ENCODE results near the gene ITSN1.
A peak's percentile ranks its signal among the peaks of the same experiment; 100 is the strongest.
"Not testable (repeated sequence)": the region's sequence is repeated elsewhere in the genome, so short reads cannot be mapped to it uniquely, and the experiment has no call there.

The ITSN1 gene

DNA sequence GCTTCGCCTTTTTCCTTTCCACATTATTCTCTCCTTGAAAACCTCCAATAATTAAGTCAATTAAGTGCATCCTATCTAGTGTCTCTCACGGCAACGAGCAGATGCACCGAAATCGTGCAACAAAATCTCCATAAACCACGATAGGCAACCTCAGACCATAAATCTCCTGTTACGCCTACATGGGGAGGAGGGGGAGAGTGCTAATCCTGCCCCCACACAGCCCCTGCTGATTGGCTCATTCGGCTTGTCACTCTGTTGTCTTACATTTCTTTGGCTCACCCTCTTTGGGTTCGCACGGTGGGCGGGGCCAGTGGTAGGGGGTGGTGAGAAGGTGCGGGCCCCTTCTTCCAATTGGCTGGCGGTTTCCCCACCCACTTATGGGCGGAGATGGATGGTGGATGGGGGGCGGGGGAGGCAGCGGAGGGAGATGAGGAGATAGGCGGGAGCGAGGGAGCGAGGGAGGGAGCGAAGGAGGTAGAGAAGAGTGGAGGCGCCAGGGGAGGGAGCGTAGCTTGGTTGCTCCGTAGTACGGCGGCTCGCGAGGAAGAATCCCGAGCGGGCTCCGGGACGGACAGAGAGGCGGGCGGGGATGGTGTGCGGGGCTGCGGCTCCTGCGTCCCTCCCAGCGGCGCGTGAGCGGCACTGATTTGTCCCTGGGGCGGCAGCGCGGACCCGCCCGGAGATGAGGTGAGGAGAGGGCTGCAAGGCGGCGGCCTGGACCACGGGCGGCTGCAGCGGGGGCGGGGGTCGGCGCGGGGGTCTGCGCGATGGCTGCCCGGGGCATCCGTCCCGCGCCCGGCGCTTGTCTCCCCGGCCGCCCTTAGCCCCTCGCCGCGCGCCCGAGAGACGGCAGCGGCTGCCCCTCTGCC lies at the start of gene ITSN1:
ITSN1 (plus strand) TSS at position 475 of the 869 bp plus-strand sequence. CDS start 76,328 bp downstream, outside the sequence.
- peak; percentile 95 for DNase-seq (ENCODE audit: extremely low read depth, insufficient read length)
- Histone ChIP-seq H3K4me3 (replicated peaks; ENCODE audit: low read depth, low read length) (peak within 1 kb of the TSS; percentile 88), H3K36me3 (ENCODE audit: control insufficient read depth, insufficient read depth, low read length) (no peaks in the 10 kb centered on the region), H3K27me3 (replicated peaks; ENCODE audit: control insufficient read depth, insufficient read depth, low read length) (no peaks in the 10 kb centered on the region)
- TF ChIP-seq, protein P1, sequence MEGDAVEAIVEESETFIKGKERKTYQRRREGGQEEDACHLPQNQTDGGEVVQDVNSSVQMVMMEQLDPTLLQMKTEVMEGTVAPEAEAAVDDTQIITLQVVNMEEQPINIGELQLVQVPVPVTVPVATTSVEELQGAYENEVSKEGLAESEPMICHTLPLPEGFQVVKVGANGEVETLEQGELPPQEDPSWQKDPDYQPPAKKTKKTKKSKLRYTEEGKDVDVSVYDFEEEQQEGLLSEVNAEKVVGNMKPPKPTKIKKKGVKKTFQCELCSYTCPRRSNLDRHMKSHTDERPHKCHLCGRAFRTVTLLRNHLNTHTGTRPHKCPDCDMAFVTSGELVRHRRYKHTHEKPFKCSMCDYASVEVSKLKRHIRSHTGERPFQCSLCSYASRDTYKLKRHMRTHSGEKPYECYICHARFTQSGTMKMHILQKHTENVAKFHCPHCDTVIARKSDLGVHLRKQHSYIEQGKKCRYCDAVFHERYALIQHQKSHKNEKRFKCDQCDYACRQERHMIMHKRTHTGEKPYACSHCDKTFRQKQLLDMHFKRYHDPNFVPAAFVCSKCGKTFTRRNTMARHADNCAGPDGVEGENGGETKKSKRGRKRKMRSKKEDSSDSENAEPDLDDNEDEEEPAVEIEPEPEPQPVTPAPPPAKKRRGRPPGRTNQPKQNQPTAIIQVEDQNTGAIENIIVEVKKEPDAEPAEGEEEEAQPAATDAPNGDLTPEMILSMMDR (IDR thresholded peaks at IDR 0.05; ENCODE audit: insufficient read depth, low read length, poor library complexity, severe bottlenecking), result no peak

GRCh38 chr21:33598051-33598450 lies 44.2 kb upstream of the ITSN1 start:
- Histone ChIP-seq H3K4me3 (replicated peaks; ENCODE audit: low read depth, low read length) (no peak overlapping the region), H3K36me3 (ENCODE audit: control insufficient read depth, insufficient read depth, low read length) (peaks cover 2% of the 10 kb centered on the region), H3K27me3 (replicated peaks; ENCODE audit: control insufficient read depth, insufficient read depth, low read length) (no peaks in the 10 kb centered on the region)
- DNase-seq (ENCODE audit: extremely low read depth, insufficient read length), result no peak
- TF ChIP-seq, protein P1 (IDR thresholded peaks at IDR 0.05; ENCODE audit: insufficient read depth, low read length, poor library complexity, severe bottlenecking), result no peak

GRCh38 chr21:33608559-33608958 lies 33.7 kb upstream of the ITSN1 start:
- Histone ChIP-seq H3K27me3 (replicated peaks; ENCODE audit: control insufficient read depth, insufficient read depth, low read length) (no peaks in the 10 kb centered on the region), H3K36me3 (ENCODE audit: control insufficient read depth, insufficient read depth, low read length) (peaks cover 2% of the 10 kb centered on the region), H3K4me3 (replicated peaks; ENCODE audit: low read depth, low read length) (no peak overlapping the region)
- DNase-seq (ENCODE audit: extremely low read depth, insufficient read length), result no peak
- TF ChIP-seq, protein P1 (IDR thresholded peaks at IDR 0.05; ENCODE audit: insufficient read depth, low read length, poor library complexity, severe bottlenecking), result no peak

DNA sequence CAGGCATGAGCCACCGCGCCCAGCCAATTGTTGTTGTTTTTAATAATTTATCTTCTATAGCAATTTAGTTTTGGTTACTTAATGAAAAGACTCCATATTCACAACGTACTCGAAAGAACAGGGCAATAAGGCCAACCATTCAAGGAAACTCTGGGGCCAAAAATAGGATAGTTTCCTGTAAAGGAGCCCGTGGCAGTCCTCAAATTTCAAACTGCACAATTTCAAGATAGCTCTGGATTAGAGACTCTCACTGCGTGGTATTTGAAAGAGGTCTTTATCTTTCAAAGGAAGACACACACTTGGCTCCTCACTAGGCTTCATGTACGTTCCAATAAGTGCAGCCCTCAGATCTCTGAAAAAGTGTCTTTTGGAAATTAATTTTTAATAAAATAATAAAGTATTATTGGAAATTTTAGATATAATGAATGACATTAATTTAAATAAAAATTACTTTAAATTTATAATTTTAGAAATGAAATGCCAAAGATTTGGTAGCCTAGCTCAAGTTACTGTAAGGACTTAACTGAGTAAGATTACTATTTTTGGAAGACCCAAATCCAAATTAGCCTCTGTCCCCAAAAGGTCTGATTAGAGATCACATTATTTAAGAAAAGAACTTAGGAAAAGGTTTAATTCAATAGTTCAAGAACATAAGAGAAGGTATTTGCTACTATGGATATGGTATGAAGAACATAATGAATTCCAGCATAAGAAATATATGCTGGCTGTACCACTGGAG lies 31.1 kb upstream of the ITSN1 start:
- Histone ChIP-seq H3K36me3 (ENCODE audit: control insufficient read depth, insufficient read depth, low read length) (peaks cover 2% of the 10 kb centered on the region), H3K27me3 (replicated peaks; ENCODE audit: control insufficient read depth, insufficient read depth, low read length) (no peaks in the 10 kb centered on the region), H3K4me3 (replicated peaks; ENCODE audit: low read depth, low read length) (no peak overlapping the region)
- TF ChIP-seq, protein P1 (IDR thresholded peaks at IDR 0.05; ENCODE audit: insufficient read depth, low read length, poor library complexity, severe bottlenecking), result no peak
- no peak for DNase-seq (ENCODE audit: extremely low read depth, insufficient read length)

DNA sequence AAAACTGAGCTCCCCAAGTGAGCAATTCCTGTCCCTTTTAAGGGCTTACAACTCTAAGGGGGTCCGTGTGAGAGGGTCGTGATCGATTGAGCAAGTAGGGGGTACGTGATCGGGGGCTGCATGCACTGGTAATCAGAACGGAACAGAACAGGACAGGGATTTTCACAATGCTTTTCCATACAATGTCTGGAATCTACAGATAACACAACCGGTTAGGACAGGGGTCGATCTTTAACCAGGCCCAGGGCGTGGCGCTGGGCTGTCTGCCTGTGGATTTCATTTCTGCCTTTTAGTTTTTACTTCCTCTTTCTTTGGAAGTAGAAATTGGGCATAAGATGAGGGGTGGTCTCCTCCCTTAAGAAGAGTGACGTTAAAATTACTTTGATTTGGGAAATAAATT lies 24.7 kb upstream of the ITSN1 start:
- not testable (repeated sequence) for H3K4me3 ChIP-seq (replicated peaks; ENCODE audit: low read depth, low read length); DNase-seq (ENCODE audit: extremely low read depth, insufficient read length); H3K27me3 ChIP-seq (replicated peaks; ENCODE audit: control insufficient read depth, insufficient read depth, low read length); H3K36me3 ChIP-seq (ENCODE audit: control insufficient read depth, insufficient read depth, low read length)

GRCh38 chr21:33618407-33618806 lies 23.9 kb upstream of the ITSN1 start:
- H3K4me3 ChIP-seq (replicated peaks; ENCODE audit: low read depth, low read length), result no peak overlapping the region
- no peaks in the 10 kb centered on the region for H3K27me3 ChIP-seq (replicated peaks; ENCODE audit: control insufficient read depth, insufficient read depth, low read length)
- TF ChIP-seq, protein P1 (IDR thresholded peaks at IDR 0.05; ENCODE audit: insufficient read depth, low read length, poor library complexity, severe bottlenecking), result no peak
- DNase-seq (ENCODE audit: extremely low read depth, insufficient read length), result no peak
- H3K36me3 ChIP-seq (ENCODE audit: control insufficient read depth, insufficient read depth, low read length), result no peaks in the 10 kb centered on the region; the same call in 1 of the 2 replicates

All from GM06990 (cell line).